Mammary epithelial cell (primary cell): Measurements from ENCODE around the gene SETDB2.

ENCODE experiments used
- EZH2 ChIP-seq: IDR thresholded peaks from 2 replicates; pipeline ENCODE4 v1.6.1; 2012; ENCODE audit warnings: low read length, inconsistent platforms, borderline replicate concordance
- TF ChIP-seq, protein P1 (sequence below), 2 donors: IDR thresholded peaks in 1 of 2; conservative IDR thresholded peaks in 1 of 2; 2 replicates each; pipeline ENCODE4 v1.5.1; 2011 to 2012; ENCODE audit warnings: inconsistent platforms in 2 of 2, low read length in 2 of 2, mild to moderate bottlenecking in 2 of 2, control low read depth in 1 of 2, low read depth in 1 of 2; ENCODE audit not compliant: insufficient read depth in 1 of 2; ENCODE audit errors: extremely low read depth in 1 of 2

- TF ChIP-seq, protein P1, sequence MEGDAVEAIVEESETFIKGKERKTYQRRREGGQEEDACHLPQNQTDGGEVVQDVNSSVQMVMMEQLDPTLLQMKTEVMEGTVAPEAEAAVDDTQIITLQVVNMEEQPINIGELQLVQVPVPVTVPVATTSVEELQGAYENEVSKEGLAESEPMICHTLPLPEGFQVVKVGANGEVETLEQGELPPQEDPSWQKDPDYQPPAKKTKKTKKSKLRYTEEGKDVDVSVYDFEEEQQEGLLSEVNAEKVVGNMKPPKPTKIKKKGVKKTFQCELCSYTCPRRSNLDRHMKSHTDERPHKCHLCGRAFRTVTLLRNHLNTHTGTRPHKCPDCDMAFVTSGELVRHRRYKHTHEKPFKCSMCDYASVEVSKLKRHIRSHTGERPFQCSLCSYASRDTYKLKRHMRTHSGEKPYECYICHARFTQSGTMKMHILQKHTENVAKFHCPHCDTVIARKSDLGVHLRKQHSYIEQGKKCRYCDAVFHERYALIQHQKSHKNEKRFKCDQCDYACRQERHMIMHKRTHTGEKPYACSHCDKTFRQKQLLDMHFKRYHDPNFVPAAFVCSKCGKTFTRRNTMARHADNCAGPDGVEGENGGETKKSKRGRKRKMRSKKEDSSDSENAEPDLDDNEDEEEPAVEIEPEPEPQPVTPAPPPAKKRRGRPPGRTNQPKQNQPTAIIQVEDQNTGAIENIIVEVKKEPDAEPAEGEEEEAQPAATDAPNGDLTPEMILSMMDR (conservative IDR thresholded peaks at IDR 0.05 in 1 of 2, IDR thresholded peaks at IDR 0.05 in 1 of 2; ENCODE audit: extremely low read depth in 1 of 2, insufficient read depth in 1 of 2, low read depth in 1 of 2, low read length in 2 of 2): no peak
- no peak for TF ChIP-seq EZH2
Measured at GRCh38 chr13:49533591-49534269, 89.7 kb downstream of the SETDB2 start.
